Eye (tissue), 1 donor: ENCODE results near the gene TGM4.

ENCODE experiments used
- DNase-seq: peaks from one replicate; pipeline ENCODE4 v3.0.0-alpha.2; 2015

The TGM4 gene

DNA sequence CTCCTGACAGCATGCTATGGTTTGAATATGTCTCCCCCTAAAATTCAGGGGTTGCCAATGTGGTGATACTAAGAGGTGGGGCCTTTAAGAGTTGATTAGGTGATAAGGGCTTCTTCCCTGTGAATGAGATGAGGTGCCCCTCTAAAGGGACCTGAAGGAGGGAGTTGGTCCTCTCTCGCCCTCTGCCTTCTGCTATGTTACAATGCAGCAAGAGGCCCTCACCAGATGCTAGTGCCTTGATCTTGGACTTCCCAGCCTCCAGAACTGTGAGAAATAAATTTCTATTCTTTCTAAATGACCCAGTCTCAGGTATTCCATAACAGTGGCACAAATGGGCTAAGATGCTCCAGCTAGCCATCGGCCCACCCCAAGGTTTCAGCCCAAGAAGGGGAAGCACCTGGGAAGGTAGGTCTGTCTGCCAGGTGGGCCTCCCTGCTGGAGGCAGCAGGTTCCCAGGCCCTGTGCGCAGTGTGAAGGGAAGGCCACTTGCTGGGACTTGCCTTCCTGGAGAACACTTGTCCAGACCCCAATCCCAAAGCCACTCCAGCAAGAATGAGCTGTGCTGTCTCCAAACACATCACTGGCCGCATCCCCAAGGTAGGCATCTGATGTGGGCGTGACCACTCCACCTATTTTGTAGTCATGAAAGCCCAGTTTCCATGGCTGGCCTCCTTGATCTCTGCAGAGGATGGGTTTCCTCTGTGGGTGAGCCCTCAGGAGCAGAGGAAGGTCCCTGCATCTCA lies 9.0 kb downstream of the TGM4 start:
- no peak for DNase-seq

DNA sequence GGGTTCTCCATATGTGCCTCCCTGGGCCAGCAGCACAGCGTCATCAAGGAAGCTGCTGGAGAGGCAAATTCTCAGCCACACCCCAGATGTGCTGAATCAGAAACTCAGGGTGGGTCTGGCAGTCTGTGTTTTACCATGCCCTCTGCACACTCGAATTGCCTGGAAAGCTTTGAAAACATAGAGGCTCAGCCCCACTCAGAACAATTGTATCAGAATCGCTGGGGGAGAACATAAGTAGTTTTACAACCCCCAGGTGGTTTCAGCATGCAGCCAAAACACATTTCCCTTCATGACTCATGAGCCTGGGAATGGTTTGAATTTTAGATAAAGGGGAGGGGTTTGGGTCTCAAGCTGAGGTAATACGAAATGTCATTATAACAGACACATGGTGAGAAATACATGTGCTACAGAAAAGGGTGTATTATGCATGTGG lies 9.6 kb downstream of the TGM4 start:
- DNase-seq = peak; percentile 62

DNA sequence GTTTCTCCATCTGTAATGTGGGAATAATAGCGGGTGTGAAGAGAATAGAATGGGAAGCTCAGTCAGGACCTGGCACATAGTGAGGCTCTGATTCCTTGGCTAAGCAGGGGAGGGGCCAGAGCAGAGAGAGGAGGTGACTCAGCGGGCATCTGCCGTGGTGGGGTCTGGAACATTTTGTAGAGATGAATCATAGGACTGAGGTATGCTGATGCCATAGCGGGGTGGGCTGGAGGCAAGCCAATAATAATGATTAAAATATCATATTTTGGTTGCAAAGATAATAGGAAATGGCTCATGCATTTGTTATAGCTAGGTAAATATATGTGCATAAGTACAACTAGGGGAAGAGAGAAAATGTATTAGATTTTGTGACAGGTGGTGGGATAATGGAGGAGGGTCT lies 11.2 kb downstream of the TGM4 start:
- DNase-seq = no peak

DNA sequence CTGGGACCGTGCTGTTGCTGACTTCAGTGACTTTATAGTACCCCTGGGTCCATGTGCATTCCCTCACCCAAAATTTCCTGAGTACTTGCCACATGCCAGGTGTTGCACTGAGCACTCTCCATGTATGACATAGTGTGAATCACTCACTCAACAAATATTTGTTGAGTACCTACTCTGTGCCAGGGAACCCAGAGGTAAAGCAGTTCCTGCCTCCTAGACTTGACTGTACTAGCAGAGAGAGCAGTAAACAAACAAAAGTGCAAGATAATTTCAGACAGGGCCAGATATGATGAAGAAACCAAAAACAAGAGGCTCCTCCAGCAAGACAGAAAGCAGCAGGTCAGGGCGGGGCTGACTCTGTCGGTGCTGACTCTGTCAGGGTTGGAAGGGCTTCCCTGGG lies 12.2 kb downstream of the TGM4 start:
- DNase-seq = no peak

DNA sequence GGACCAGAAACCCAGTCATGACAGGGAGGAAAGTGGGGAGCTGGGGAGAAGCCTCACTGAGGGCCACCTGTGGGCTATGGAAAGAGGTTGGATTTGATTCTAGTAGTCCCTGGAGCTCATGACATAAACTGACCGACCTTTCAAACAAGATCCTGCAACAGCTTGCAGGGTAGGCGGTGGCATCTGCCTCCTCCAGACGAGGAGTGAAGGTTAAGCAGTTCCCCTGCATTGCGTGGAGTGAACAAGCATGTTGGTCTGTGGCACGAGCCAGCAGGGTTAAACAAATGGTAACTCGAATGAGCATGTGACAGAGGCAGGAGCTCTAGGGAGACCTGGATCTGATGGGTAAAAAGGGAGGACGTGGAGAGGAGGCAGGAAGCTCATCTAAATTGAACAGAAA lies 12.7 kb downstream of the TGM4 start:
- no peak for DNase-seq

DNA sequence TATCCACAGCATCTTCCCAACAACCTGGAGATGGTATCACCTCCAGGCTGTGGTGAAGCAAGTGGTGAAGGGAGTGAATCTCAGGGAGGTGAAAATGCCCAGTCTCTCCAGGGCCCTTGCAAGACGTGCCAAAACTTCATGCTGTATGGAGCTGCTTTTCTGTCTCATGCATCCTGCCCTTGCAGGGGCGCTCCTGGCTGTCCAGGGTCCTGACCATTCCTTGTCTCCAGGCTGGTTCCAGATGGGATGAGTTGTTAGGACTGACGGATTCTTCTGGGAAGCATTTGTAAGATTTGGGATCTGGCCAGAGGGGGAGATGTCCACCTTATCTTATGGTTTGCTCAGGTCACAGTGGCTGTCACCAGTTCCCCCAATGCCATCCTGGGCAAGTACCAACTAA lies 15.8 kb downstream of the TGM4 start:
- no peak for DNase-seq

DNA sequence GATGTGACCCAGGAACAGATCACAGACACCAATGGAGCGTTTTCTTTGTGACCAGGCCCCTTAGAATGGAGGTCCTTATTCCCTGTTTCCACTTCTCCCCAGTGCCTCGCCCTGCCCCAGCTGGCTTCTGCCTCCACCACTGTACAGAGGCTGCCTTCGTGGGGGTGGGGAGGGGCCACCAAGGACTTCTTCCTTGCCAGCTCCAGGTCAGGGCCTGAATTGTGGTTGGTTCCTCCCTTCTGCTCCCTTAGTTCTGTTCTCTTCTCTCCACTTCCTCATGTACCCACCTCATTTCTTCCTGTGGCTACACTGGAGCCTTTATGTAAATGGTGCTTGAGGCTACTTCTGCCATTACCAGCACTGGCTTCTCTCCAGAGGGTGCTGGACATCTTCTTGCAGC lies 16.4 kb downstream of the TGM4 start:
- no peak for DNase-seq

DNA sequence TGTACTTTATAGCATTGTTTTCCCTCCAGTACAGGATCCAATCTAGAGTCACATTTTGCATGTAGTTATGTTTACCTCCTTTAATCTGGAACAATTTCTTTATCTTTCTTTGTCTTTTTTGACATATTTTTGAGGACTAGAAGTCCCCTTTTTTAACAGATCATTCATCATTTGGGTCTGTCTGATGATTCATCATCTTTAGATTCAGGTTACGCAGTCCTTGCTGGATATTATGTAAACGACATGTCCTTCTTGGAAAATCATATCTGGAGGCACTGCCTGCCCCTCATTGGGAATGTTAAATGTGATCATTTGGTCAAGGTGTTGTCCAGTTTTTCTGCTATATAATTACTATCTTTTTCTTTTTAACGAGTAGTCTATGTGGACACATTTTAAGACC lies 18.3 kb downstream of the TGM4 start:
- no peak for DNase-seq

DNA sequence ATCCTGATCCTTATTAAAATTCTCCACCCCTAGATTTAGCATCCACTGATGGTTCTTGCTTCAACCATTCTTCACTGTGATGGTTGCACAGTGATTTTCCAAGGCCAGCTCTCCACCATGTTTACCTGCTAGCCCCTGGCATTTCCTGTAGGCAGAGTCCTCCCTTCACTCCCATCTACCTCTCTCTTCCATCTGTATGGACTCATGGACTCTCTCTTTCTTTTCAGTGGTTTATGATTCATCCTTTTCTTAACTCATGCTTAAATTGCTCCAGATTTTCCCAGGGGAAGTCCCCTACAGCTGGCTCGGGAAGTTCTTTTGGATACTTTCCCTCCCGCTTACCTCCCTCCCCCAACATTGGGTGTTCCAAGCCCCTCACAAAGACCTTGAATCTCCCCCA lies 18.7 kb downstream of the TGM4 start:
- DNase-seq = no peak

DNA sequence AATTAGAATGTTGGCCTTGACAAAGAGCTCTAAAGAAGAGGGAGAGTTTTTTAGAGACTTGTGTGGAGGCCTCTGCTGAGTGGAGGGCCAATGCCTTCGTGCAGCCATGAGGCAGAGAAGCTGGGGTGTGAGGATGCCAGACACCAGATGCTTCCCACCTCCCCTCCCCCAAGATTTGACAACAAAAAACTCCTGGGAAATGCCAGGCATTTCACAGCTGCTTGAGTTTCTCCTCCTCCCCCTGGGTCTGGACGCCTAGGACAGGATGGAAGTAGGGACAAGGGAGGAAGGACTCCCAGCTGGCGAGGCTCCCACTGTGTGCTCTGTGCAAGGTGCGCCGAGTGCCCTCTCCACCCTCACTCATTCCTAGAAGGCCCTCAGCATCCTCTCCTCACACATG lies 20.1 kb downstream of the TGM4 start:
- no peak for DNase-seq

DNA sequence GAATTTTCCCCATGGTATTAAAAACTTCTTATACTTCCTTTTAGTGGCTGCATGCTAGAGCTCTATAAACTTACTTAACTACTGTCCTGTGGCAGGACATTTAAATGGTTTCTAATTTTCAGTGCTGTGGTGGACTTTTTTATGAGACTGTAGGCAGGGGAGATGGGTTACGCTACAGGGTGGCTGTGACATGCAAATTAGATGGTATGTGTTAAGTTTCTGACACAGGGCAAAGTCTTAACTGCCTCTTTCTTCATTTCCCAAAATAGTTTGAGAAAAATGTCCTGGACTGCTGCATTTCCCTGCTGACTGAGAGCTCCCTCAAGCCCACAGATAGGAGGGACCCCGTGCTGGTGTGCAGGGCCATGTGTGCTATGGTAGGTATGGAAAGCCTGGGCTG lies 22.0 kb downstream of the TGM4 start:
- no peak for DNase-seq

DNA sequence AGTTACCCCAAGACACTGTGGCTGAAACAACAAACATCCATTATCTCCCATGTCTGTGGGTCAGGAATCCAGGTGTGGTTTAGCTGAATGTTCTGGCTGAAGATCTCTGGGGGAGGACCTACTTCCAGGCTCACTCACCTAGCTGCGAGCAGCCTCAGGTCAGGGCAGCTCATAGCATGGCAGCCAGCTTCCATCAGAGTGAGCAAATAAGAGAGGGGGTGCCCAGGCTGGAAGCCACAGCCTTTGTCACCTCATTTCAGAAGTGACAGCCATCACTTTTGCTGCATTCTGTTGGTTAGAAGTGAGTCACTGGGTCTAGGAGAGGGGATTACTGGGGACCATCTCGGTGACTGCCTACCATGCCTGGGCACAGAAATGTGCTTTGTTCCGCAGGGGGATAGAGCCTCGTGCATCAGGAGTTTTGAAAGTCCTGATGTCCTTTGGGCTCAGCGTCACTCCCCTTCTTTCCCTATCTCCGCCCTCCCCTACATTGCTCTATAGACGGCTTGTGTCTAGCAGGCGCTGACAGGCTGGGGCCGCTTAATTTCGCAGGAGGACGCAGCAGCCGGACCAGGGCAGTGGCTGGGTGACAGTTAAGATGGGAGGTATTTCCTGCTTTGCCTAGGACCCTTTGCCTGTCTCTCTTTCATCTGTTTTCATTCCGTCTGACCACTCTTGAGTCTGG lies 25.4 kb downstream of the TGM4 start:
- no peak for DNase-seq

DNA sequence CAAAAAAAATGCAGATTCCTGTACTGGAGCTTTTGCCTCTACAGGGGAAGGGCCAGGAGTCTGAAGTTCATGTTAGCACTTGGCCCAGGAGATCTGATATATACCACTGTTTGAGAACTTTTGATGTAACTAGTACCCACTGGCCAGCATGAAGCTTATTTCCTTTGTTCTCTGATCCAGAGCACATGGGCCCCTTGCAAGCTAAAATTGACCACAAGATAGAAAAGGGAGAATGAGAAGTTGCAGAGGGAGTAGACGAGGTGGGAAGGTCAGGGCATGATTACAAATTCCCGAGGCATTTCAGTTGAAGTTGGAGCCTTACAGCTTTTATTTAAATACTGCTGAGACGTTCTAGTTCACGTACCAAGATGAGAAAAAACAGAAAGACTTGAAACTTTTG lies 28.2 kb downstream of the TGM4 start:
- DNase-seq = no peak

DNA sequence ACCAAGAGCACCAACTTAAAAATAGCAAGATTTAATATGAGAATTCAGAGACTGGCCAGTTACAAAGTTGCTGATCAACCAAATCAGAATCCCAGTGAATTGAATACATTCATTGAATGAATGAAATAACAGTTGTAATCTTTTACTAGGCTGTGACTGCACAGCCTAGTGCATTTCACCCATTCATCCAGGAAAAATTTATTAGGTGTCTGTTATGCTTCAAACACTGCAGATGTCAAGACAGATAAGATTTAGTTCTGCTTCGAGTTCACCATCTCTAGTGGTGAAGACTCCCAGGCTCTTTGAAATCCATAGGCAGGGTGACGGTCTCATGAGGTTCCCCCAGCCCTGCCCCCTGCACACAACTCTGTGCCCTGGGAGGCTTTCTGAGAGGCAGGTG lies 28.9 kb downstream of the TGM4 start:
- DNase-seq = no peak

DNA sequence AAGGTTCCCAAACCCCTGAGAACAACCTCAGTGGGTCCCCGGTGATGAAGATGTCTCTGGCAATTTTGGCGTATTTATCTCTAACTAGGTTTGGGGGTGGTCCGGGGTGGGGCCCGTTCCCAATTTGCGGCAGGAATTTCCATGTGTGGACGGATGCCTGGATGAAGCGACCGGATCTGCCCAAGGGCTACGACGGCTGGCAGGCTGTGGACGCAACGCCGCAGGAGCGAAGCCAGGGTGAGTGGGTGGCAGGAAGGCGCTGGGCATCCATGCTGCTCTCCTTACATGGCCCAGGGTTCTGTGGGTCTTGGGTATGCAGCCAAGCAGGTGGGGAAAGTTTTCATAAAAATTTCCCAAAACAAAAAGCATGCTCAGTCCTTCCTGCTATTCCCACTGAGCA lies 29.3 kb downstream of the TGM4 start:
- DNase-seq = no peak

DNA sequence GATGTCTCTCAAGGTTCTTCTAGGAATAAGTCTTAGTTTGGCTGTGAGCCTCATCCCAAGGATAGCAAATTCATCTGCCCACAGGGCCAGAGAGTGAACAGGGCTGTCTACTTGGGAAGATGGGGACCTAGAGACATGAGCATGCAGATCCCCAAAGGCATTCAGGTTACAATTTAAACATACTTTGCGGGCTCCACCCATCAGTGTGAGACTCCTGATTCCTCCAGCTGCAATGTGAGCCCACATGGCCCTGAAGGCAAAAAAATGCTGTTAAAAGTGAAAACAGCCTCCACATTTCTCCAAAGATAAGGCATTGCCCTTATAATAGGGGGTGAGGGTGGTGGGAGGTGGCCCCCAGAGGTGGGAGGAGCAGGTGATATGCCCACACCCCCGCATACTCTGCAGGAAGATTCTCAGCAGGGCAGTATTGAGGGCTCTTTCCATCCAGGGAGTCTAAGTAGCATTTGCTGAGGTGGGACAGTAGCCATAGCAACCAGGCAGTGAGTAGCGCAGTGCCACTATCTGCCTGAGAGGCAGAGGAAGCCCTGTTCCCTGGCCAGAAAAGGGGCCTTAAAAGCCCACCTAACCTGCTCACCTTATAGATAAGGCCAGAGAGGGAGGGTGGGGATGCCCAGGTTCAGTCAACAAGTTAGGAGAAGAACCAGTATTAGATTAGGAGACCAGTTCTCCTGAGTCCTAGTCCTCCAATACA lies 31.2 kb downstream of the TGM4 start:
- no peak for DNase-seq

DNA sequence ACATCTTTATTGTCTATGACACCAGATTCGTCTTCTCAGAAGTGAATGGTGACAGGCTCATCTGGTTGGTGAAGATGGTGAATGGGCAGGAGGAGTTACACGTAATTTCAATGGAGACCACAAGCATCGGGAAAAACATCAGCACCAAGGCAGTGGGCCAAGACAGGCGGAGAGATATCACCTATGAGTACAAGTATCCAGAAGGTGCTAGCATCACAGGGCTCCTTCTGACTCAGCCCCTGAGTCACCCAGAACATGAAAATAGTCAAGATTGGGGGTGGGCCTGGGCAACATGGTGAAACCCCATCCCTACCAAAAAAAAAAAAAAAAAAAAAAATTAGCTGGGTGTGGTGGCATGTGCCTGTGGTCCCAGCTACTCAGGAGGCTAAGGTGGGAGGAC lies 32.6 kb downstream of the TGM4 start:
- no peak for DNase-seq

DNA sequence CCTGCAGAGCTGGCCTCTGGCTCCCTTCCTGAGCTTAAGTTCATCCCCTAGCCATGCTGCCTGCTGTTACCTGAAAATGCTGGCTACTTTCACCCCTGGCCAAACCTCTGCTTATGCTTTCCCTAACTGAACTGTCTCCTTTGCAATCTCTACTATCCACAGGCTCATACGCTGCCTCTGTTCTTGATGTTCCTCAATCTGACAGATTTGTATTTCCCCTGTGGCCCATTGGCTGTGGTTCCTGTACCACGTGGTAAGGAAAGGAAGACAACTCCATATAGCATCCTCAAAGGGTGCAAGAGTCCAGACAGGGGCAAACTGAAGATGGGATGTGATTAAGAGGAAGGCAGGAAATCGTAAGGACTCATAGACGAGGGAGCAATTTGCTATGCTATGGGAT lies 33.2 kb downstream of the TGM4 start:
- peak; percentile 38 for DNase-seq

DNA sequence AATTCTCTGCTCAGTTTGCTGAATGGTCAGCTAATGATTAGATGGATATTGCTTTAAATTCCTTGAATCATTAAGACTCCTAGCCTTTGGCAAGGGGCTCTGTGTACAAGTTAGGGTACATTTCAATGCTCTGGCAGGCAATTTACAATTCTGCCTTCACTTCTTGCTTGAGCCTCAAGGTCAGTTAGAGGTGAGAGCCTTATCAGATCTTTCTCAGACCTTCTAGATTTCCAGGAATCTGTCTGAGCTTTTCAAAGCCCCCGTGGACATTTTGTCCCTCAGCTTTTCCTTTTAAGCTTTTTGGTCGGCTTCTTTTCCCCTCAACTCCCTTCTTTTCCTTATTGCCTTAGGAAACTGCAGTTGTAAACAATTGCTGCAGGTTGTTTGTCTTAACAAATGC lies 34.7 kb downstream of the TGM4 start:
- DNase-seq = no peak

DNA sequence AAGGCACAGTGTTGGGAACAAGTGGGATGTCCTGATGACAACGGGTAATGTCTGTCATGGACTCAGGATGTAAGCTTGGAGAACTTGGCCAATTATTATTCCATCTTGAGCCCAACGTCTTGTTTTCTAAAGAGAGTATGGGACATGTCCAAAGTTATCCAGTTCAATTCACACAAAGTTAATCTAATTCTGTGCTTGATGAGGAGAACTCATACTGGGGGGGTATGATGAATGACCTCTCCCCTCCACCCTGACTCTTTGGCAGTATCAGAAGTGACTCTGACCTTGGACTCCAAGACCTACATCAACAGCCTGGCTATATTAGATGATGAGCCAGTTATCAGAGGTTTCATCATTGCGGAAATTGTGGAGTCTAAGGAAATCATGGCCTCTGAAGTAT lies 36.3 kb downstream of the TGM4 start:
- DNase-seq = no peak

DNA sequence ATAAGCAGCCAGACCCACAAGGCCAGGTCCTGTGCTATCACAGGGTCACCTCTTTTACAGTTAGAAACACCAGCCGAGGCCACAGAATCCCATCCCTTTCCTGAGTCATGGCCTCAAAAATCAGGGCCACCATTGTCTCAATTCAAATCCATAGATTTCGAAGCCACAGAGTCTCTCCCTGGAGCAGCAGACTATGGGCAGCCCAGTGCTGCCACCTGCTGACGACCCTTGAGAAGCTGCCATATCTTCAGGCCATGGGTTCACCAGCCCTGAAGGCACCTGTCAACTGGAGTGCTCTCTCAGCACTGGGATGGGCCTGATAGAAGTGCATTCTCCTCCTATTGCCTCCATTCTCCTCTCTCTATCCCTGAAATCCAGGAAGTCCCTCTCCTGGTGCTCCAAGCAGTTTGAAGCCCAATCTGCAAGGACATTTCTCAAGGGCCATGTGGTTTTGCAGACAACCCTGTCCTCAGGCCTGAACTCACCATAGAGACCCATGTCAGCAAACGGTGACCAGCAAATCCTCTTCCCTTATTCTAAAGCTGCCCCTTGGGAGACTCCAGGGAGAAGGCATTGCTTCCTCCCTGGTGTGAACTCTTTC lies 39.6 kb downstream of the TGM4 start:
- peak; percentile 85 for DNase-seq

DNA sequence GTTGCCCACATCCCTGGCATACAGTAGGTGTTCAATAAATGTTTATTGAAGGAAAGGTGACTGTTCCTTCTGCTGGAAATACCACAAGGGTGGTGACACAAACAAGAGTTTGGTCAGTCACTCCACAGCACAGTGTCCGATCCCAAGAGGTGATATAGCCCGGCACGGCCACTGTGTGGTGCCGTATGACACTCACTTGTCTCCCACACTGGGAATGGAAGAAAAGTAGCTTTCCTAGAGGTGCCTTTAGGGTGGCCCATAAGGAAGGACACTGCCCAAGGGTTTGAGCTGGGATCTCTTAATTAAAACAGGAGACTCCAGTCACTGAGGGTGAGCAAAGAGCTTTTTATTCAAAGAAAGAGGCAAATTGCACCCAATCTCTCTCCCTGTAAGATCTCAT lies 40.5 kb downstream of the TGM4 start:
- no peak for DNase-seq

DNA sequence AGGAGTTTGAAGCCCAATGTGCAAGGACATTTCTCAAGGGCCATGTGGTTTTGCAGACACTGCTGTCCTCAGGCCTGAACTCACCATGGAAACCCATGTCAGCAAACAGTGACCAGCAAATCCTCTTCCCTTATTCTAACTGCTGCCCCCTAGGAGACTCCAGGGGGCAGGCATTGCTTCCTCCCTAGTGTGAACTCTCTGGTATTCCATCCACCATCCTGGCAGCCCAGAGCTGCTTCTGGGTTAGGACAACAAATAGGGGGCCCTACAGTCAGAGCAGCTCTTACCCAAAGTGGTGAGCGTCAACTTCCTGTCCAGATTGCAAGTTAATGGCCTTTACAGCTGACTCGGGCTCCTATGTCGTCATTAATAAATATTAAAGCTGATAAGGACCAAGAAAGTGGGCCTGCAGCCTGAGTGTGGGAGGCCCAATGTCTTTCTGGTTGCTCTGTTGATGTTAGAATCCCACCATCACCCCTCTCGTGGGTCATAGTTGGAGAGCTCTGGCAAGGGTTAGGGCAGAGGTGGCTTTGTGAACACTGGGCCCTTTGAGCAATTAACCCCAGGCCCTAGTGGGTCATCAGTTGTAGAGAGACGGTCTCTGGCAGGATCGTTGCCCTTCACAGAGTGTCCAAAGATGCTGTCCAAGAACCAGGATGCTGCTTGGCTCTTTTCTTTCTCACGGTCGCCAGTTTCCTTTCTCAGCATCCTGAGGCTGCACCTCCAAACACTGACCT lies 41.5 kb downstream of the TGM4 start:
- DNase-seq = no peak
